ENCODE measurements around the gene TSPAN9.

Gene TSPAN9

DNA sequence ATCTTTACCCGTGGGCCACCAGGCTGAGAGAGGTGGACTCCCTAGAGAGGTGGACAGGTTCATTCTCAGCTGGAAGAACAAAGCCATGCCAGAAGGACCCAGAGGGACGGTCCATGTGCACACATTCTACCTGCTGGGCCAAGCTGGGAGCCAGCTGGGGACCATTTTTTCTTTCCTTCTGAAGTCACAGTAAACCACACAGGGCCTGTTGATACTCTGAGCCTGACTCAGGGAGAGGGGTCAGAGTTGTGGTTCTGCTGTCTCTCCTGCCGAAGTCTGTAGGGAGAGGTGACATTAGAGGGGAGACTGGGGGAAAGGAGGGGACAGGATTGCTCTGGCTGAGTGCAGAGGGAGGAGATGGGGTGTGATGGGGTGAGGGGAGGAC lies 148.6 kb downstream of the TSPAN9 start:
- TF ChIP-seq, protein P1, sequence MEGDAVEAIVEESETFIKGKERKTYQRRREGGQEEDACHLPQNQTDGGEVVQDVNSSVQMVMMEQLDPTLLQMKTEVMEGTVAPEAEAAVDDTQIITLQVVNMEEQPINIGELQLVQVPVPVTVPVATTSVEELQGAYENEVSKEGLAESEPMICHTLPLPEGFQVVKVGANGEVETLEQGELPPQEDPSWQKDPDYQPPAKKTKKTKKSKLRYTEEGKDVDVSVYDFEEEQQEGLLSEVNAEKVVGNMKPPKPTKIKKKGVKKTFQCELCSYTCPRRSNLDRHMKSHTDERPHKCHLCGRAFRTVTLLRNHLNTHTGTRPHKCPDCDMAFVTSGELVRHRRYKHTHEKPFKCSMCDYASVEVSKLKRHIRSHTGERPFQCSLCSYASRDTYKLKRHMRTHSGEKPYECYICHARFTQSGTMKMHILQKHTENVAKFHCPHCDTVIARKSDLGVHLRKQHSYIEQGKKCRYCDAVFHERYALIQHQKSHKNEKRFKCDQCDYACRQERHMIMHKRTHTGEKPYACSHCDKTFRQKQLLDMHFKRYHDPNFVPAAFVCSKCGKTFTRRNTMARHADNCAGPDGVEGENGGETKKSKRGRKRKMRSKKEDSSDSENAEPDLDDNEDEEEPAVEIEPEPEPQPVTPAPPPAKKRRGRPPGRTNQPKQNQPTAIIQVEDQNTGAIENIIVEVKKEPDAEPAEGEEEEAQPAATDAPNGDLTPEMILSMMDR (IDR thresholded peaks at IDR 0.05; ENCODE audit: extremely low read depth, missing control alignments) = no peak
- no peak for DNase-seq (ENCODE audit: low spot score)

DNA sequence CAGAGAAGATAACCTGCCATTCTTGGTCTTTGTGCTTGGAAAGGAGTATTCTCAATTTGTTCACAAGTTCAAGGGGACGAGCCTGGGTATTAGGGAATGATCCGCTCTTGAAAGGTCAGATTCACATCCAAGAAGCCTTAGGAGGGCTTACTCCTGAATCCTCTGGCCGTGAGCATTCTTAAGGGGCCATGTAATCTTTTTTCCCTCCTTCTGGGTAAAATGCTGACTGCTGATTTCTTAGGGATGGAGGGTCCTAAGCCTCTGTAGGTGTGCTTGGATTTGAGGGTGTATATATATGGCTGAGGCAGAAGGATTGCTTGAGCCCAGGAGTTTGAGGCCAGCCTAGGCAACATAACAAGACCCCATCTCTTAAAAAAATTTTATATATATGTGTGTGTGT lies 149.1 kb downstream of the TSPAN9 start:
- no peak for DNase-seq (ENCODE audit: low spot score)
- TF ChIP-seq, protein P1 (IDR thresholded peaks at IDR 0.05; ENCODE audit: extremely low read depth, missing control alignments) = no peak

DNA sequence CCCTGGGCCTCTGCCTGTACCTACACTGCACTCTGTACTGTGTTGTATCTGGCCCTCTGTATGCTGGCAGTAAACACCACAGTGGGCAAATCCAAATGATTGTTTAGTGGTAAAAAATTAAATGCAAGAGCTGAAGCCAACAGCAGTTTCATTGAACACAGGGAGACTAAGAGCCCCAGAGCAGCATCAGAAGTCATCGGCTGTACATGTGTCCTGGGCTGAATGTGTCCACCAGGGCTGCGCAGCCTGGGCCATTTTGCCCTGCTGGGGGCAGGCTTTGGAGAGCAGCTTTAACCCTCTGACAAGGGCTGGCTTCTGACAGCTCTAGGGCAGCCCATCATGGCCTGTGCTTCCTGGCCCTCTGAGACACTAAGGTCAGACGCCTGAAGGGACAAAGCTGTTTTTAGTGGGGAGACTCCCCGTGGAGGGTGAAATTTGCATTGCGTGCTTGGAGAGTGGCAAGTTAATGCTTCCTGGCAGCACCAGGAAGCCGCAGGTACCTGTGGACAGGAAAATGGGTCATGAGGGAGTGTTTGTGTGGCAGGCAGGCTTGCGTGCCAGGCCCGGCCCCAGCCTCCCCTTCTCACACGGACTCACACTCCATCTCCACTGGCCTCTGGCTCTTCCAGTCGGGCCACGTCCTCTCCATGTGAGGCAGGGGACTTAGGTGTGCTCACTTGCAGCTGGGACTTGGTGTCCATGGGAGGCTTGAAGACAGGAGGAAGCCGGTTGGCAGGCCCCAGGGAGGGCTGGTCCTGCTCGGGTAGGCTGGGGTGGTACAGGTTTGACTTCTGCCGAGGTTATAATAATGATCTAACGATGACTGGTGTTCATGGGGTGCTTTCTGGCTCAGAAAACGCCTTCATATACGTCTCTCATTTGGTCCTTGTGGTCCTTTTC lies 150.1 kb downstream of the TSPAN9 start:
- TF ChIP-seq, protein P1 (IDR thresholded peaks at IDR 0.05; ENCODE audit: extremely low read depth, missing control alignments) = no peak
- DNase-seq (ENCODE audit: low spot score) = no peak

DNA sequence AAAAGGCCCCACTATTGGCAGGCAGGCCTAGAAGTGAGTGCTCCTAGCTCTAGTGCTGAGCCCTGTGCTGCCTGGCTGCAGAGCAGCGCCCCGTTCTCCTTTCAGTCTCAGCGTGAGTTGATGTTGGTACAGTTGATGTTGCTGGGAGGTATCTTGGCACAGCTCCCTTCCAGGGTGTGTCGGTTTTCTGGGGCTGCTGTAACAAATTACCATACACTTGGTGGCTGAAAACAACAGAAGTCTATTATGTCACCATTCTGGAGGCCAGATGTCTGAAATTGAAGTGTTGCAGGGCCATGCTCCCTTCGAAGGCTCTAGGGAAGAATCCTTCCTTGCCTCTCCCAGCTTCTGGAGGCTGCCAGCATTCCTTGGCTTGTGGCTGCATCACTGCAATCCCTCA lies 151.4 kb downstream of the TSPAN9 start:
- TF ChIP-seq, protein P1 (IDR thresholded peaks at IDR 0.05; ENCODE audit: extremely low read depth, missing control alignments) = no peak
- no peak for DNase-seq (ENCODE audit: low spot score)

GRCh38 chr12:3229577-3229976 lies 152.4 kb downstream of the TSPAN9 start:
- DNase-seq (ENCODE audit: low spot score) = no peak
- TF ChIP-seq, protein P1 (IDR thresholded peaks at IDR 0.05; ENCODE audit: extremely low read depth, missing control alignments) = no peak

- TF ChIP-seq, protein P1 (IDR thresholded peaks at IDR 0.05; ENCODE audit: extremely low read depth, missing control alignments) = no peak
- no peak for DNase-seq (ENCODE audit: low spot score)
Measured at GRCh38 chr12:3230758-3231375, 153.7 kb downstream of the TSPAN9 start.

- TF ChIP-seq, protein P1 (IDR thresholded peaks at IDR 0.05; ENCODE audit: extremely low read depth, missing control alignments) = no peak
- no peak for DNase-seq (ENCODE audit: low spot score)
Measured at GRCh38 chr12:3231399-3231876, 154.3 kb downstream of the TSPAN9 start.

Measured in GM20000 (cell line).